Memory B cell (primary cell): Measurements from ENCODE around the gene TPSD1.
"Not testable (repeated sequence)": the region's sequence is repeated elsewhere in the genome, so short reads cannot be mapped to it uniquely, and the experiment has no call there.

Source experiments
- ATAC-seq: fragments of 150-1000 bp; cut with Tn5 transposase; 2 replicates; pipeline ENCODE4 v1.10.0; 2021; ENCODE audit warnings: low read depth, mild to moderate bottlenecking, moderate library complexity
- DNase-seq, 2 donors: peaks; one replicate each; pipeline ENCODE4 v3.0.0; 2022; ENCODE audit warnings: low spot score in 2 of 2
- H3K27ac Mint-ChIP-seq: one replicate; pipeline ENCODE4 v1.8.0; 2022; ENCODE audit warnings: mild to moderate bottlenecking, moderate library complexity, mixed read lengths
- H3K27me3 Mint-ChIP-seq: one replicate; pipeline ENCODE4 v1.8.0; 2022; ENCODE audit warnings: mixed read lengths
- H3K36me3 Mint-ChIP-seq: one replicate; pipeline ENCODE4 v1.8.0; 2022; ENCODE audit warnings: mild to moderate bottlenecking, mixed read lengths
- H3K4me1 Mint-ChIP-seq: one replicate; pipeline ENCODE4 v1.8.0; 2022; ENCODE audit warnings: mixed read lengths
- H3K4me3 Mint-ChIP-seq: one replicate; pipeline ENCODE4 v1.8.0; 2022; ENCODE audit warnings: mild to moderate bottlenecking, moderate library complexity, mixed read lengths
- H3K9me3 Mint-ChIP-seq: one replicate; pipeline ENCODE4 v1.8.0; 2022; ENCODE audit warnings: mixed read lengths

The TPSD1 gene

DNA sequence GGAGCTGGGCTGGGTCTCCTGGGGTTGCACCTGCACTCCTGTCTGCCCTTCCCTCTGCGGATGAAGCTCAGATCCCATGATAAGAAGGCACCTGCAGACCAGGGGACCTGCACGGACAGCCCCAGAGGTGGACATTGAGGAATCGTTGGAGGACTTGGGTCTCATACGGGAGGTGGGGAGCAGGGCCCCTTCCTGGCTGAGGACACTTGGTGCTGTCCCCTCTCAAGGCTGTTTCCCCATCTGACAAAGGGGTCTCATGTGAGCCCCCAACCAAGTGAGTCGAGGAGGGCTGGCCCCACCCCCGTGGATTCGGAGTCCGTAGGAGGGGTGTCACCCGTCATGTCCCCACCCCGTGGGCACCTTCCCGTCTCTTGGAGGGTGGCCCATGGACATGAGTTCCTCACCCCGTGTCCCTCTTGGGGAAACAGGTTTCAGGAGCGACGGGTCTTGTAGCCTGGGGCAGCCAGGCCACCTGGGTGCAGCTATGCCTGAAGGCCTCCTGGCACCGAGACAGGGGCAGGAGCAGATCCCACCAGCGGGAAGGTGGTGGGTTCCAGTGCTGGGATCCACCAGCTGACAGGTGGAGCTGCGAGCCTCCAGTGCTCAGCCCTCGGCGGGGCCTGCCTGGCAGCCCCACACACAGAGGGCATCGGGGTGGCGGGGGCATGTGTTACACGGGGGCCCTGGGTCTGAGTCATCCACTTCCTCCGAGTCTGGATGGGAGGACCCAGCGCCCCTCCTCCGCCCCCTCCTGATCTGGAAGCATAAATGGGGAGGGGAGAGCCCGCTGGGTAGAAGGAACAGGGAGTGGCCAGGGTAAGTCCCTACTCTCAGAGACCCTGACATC lies at the start of gene TPSD1:
Gene TPSD1, plus strand, starts transcription at position 794 of the 847 bp plus-strand sequence. CDS start 212 bp downstream, outside the sequence.
- not testable (repeated sequence) for H3K4me3 Mint-ChIP-seq, H3K27ac Mint-ChIP-seq, ATAC-seq, H3K9me3 Mint-ChIP-seq, H3K4me1 Mint-ChIP-seq, H3K36me3 Mint-ChIP-seq, H3K27me3 Mint-ChIP-seq, DNase-seq

- Mint-ChIP-seq H3K9me3 (no peaks in the 10 kb centered on the region), H3K27ac (no peak overlapping the region), H3K4me1 (no peaks in the 10 kb centered on the region), H3K27me3 (peaks cover 1% of the 10 kb centered on the region), H3K4me3 (no peak overlapping the region), H3K36me3 (no peaks in the 10 kb centered on the region)
- no peak for DNase-seq
- no peak for ATAC-seq
These were observed 49.5 kb upstream of the TPSD1 start for GRCh38 chr16:1206326-1206725.

GRCh38 chr16:1206786-1207185 lies 49.1 kb upstream of the TPSD1 start:
- no peak overlapping the region for H3K27ac Mint-ChIP-seq
- ATAC-seq: no peak
- no peaks in the 10 kb centered on the region for H3K36me3 Mint-ChIP-seq

DNA sequence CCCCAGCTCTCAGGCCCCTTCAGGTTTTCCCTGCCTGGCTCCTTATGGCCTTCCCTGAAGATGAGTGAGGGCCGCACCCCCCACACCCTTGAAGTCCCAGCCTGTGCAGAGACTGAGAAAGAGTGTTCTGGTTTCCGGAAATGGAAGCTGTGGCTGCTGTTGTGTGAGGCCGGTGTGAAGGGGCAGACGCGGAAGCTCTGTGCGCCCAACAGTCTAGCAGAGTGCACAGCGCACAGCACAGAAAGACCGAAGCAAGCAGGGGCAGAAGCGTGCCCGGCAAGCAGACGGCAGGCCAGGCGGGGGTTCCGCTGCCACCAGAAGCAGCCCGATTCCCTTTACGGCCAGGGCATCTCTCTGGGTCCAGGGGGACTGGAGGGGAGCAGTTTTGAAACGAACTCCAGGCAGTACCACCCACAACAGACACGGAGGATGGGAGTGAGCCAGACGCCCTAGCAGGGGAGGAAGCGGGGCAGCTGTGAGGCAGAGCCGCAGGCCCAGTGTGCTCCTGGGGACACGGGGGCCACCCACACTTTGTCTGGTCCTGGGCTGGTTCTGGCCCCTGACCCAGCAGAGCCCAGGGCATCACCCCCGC lies 47.5 kb upstream of the TPSD1 start:
- H3K27me3 Mint-ChIP-seq: peaks cover 1% of the 10 kb centered on the region
- ATAC-seq (no peak), DNase-seq (no peak)
- no peaks in the 10 kb centered on the region for H3K9me3 Mint-ChIP-seq
- no peak overlapping the region for H3K27ac Mint-ChIP-seq
- H3K4me1 Mint-ChIP-seq: no peaks in the 10 kb centered on the region
- H3K36me3 Mint-ChIP-seq: no peaks in the 10 kb centered on the region
- H3K4me3 Mint-ChIP-seq: no peak overlapping the region

More at GRCh38 chr16:1206786-1207185, 49.1 kb upstream of the TPSD1 start:
- no peak for DNase-seq
- Mint-ChIP-seq H3K4me1 (no peaks in the 10 kb centered on the region), H3K4me3 (no peak overlapping the region), H3K9me3 (no peaks in the 10 kb centered on the region), H3K27me3 (peaks cover 1% of the 10 kb centered on the region)

DNA sequence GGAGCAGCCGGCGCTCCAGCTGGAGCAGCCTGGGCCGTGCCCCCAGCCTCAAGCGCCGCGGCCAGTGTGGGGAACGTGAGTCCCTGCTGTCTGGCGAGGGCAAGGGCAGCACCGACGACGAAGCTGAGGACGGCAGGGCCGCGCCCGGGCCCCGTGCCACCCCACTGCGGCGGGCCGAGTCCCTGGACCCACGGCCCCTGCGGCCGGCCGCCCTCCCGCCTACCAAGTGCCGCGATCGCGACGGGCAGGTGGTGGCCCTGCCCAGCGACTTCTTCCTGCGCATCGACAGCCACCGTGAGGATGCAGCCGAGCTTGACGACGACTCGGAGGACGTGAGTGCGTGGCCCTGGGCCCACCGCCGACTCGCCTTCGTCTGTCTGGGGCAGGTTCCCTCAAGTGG lies 46.8 kb upstream of the TPSD1 start:
- Mint-ChIP-seq H3K9me3 (no peaks in the 10 kb centered on the region), H3K4me3 (no peak overlapping the region), H3K27me3 (peaks cover 2% of the 10 kb centered on the region), H3K36me3 (no peaks in the 10 kb centered on the region), H3K4me1 (no peaks in the 10 kb centered on the region), H3K27ac (no peak overlapping the region)
- DNase-seq: no peak
- ATAC-seq: no peak

- H3K27ac Mint-ChIP-seq: no peak overlapping the region
- no peak for DNase-seq
- ATAC-seq: no peak
- H3K4me1 Mint-ChIP-seq: no peaks in the 10 kb centered on the region
- no peaks in the 10 kb centered on the region for H3K9me3 Mint-ChIP-seq
- H3K4me3 Mint-ChIP-seq: no peak overlapping the region
- H3K36me3 Mint-ChIP-seq: no peaks in the 10 kb centered on the region
- peaks cover 5% of the 10 kb centered on the region for H3K27me3 Mint-ChIP-seq
These were observed 45.4 kb upstream of the TPSD1 start for GRCh38 chr16:1210461-1210860.

DNA sequence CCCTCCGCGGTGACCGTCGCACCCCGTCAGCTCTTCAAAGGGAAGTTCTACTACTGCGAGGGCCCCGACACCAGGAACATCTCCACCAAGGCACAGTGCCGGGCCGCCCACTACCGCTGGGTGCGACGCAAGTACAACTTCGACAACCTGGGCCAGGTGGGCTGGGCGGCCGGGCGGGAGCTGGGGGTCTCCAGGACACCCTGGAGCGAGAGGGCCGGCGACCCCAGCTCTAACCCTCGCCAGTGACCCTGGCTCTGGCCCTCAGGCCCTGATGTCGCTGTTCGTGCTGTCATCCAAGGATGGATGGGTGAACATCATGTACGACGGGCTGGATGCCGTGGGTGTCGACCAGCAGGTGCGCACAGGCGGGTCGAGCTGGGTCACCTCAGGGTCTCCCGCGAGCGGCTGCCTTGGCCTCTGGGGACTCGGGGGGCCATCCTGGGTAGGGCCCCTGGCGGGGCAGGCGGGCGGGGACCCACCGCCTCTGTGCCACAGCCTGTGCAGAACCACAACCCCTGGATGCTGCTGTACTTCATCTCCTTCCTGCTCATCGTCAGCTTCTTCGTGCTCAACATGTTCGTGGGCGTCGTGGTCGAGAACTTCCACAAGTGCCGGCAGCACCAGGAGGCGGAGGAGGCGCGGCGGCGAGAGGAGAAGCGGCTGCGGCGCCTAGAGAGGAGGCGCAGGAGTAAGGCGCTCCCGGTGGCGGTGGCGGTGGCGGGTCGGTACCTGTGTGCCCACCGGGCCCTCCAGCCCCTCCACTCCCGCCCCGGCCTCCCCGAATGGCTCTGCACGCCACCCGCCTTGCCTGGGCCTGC lies 44.2 kb upstream of the TPSD1 start:
- no peak for DNase-seq
- H3K36me3 Mint-ChIP-seq: no peaks in the 10 kb centered on the region
- H3K9me3 Mint-ChIP-seq: no peaks in the 10 kb centered on the region
- no peak for ATAC-seq
- no peak overlapping the region for H3K4me3 Mint-ChIP-seq
- H3K27me3 Mint-ChIP-seq: peaks cover 10% of the 10 kb centered on the region
- H3K27ac Mint-ChIP-seq: no peak overlapping the region
- H3K4me1 Mint-ChIP-seq: no peaks in the 10 kb centered on the region

GRCh38 chr16:1212616-1213194 lies 43.2 kb upstream of the TPSD1 start:
- Mint-ChIP-seq H3K36me3 (no peaks in the 10 kb centered on the region), H3K27me3 (peaks cover 10% of the 10 kb centered on the region), H3K4me3 (no peak overlapping the region), H3K9me3 (no peaks in the 10 kb centered on the region), H3K4me1 (no peaks in the 10 kb centered on the region), H3K27ac (no peak overlapping the region)
- no peak for DNase-seq
- no peak for ATAC-seq

DNA sequence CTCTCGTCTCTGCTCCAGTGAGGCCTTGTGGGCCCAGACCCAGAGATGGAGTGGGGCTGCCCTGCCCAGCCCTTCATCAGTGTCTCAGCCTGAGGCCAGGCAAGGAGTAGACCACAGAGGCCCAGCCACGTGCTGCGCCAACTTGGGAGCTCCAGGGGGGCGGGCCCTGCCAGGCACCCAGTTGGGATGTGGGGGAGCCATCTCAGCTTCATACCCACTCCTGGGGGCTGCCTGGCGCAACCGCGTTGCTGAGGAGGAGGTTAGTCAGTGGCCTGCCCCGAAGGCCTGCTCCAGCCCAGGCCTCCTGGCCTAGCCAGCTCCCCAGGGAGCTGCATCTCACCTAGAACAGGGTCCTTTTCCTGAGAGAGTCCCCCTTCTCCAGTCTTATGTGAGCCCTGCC lies 42.6 kb upstream of the TPSD1 start:
- DNase-seq (no peak), ATAC-seq (no peak)
- Mint-ChIP-seq H3K9me3 (no peaks in the 10 kb centered on the region), H3K4me1 (no peaks in the 10 kb centered on the region), H3K4me3 (no peak overlapping the region), H3K27me3 (peaks cover 10% of the 10 kb centered on the region), H3K27ac (no peak overlapping the region), H3K36me3 (no peaks in the 10 kb centered on the region)

- peaks cover 10% of the 10 kb centered on the region for H3K27me3 Mint-ChIP-seq
These were observed 42.0 kb upstream of the TPSD1 start for GRCh38 chr16:1213796-1214372.

GRCh38 chr16:1214719-1215118 lies 41.1 kb upstream of the TPSD1 start:
- Mint-ChIP-seq H3K4me1 (no peaks in the 10 kb centered on the region), H3K36me3 (no peaks in the 10 kb centered on the region), H3K4me3 (no peak overlapping the region), H3K27me3 (peaks cover 10% of the 10 kb centered on the region), H3K9me3 (no peaks in the 10 kb centered on the region), H3K27ac (no peak overlapping the region)
- ATAC-seq (no peak), DNase-seq (no peak)

More at GRCh38 chr16:1213796-1214372, 42.0 kb upstream of the TPSD1 start:
- H3K36me3 Mint-ChIP-seq: no peaks in the 10 kb centered on the region
- H3K27ac Mint-ChIP-seq: no peak overlapping the region
- DNase-seq: no peak
- H3K9me3 Mint-ChIP-seq: no peaks in the 10 kb centered on the region
- no peak overlapping the region for H3K4me3 Mint-ChIP-seq
- no peaks in the 10 kb centered on the region for H3K4me1 Mint-ChIP-seq
- no peak for ATAC-seq

- ATAC-seq: no peak
- DNase-seq: no peak
- Mint-ChIP-seq H3K27ac (no peak overlapping the region), H3K4me1 (no peaks in the 10 kb centered on the region), H3K4me3 (no peak overlapping the region), H3K9me3 (no peaks in the 10 kb centered on the region), H3K36me3 (no peaks in the 10 kb centered on the region), H3K27me3 (peaks cover 10% of the 10 kb centered on the region)
These were observed 40.1 kb upstream of the TPSD1 start for GRCh38 chr16:1215574-1216295.

DNA sequence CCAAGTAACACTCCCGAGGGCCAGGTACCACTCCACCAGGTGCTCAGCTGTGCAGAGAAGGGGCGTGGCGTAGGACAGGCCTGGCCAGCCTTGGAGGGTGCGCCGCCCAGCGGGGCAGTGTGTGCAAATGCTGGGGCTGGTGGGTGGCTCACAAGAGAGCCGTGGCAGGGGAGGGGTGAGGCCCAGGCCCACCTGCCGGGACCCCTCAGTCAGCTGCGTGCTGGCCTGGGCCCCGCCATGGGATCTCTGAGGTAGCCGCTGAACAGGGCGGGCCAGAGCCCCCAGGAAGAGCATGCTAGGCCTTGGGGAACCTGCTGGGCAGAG lies 39.6 kb upstream of the TPSD1 start:
- Mint-ChIP-seq H3K27me3 (peaks cover 10% of the 10 kb centered on the region), H3K4me3 (no peak overlapping the region), H3K27ac (no peak overlapping the region), H3K36me3 (no peaks in the 10 kb centered on the region), H3K9me3 (no peaks in the 10 kb centered on the region), H3K4me1 (no peaks in the 10 kb centered on the region)
- DNase-seq (no peak), ATAC-seq (no peak)
